ENCODE data around the gene MCTP1.

DNA sequence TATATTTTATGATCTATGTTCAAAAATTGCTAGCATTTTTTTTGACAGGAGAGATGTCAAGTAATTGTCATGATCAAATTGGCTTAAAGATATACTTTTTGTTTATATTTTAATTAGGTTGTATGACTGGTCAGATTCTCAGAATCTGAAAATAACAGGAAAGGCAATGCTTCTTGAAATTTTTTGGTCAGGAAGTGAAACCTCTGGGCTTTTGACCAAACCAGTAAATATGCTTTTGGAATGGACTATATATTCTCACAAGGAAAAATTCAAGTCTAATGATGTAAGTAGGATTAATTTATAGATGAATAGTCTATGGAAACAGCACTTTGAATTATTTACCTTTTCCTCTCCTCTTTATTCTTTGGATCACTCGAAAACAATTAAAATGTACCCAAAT, 614.2 kb downstream of the MCTP1 start:
- TF ChIP-seq POLR2A (IDR thresholded peaks at IDR 0.05) (no peak), POLR2AphosphoS5 (IDR thresholded peaks at IDR 0.05; ENCODE audit: insufficient read depth in 1 of 2, low read depth in 1 of 2) (no peak)
- TF ChIP-seq, protein P1, sequence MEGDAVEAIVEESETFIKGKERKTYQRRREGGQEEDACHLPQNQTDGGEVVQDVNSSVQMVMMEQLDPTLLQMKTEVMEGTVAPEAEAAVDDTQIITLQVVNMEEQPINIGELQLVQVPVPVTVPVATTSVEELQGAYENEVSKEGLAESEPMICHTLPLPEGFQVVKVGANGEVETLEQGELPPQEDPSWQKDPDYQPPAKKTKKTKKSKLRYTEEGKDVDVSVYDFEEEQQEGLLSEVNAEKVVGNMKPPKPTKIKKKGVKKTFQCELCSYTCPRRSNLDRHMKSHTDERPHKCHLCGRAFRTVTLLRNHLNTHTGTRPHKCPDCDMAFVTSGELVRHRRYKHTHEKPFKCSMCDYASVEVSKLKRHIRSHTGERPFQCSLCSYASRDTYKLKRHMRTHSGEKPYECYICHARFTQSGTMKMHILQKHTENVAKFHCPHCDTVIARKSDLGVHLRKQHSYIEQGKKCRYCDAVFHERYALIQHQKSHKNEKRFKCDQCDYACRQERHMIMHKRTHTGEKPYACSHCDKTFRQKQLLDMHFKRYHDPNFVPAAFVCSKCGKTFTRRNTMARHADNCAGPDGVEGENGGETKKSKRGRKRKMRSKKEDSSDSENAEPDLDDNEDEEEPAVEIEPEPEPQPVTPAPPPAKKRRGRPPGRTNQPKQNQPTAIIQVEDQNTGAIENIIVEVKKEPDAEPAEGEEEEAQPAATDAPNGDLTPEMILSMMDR (IDR thresholded peaks at IDR 0.05), result no peak

All from vagina (tissue), 2 donors.